H9 (cell line): Measurements from ENCODE around the gene SLC17A1. TPM values are rescaled to one million over a fixed set of nuclear protein-coding genes. Genes with fewer than 3 reads are reported as not detected.

Experiments used
- DNase-seq: peaks from one replicate; pipeline ENCODE4 v3.0.0-alpha.2; 2017
- H2AFZ ChIP-seq: one replicate; pipeline ENCODE4 v1.6.1; 2013; ENCODE audit warnings: mild to moderate bottlenecking, low read length, control low read depth, moderate library complexity
- H2AK5ac ChIP-seq: 2 replicates; pipeline ENCODE4 v1.6.1; 2013; ENCODE audit warnings: low read length, control low read depth, mixed read lengths; ENCODE audit not compliant: insufficient read length
- H2BK120ac ChIP-seq: one replicate; pipeline ENCODE4 v1.6.1; 2013; ENCODE audit warnings: low read depth, mild to moderate bottlenecking, low read length, control low read depth, inconsistent platforms; ENCODE audit not compliant: poor library complexity, severe bottlenecking
- H2BK12ac ChIP-seq: 2 replicates; pipeline ENCODE4 v1.6.1; 2013; ENCODE audit warnings: low read length, control low read depth, mixed read lengths, low read depth; ENCODE audit not compliant: insufficient read length
- H2BK15ac ChIP-seq: 2 replicates; pipeline ENCODE4 v1.6.1; 2013; ENCODE audit warnings: low read depth, low read length, control low read depth
- H2BK20ac ChIP-seq: one replicate; pipeline ENCODE4 v1.6.1; 2013; ENCODE audit warnings: low read depth, mild to moderate bottlenecking, low read length, control low read depth, inconsistent platforms; ENCODE audit not compliant: poor library complexity, severe bottlenecking
- H2BK5ac ChIP-seq: 2 replicates; pipeline ENCODE4 v1.6.1; 2013; ENCODE audit warnings: low read length, control low read depth, mixed read lengths; ENCODE audit not compliant: insufficient read length
- H3K14ac ChIP-seq: 2 replicates; pipeline ENCODE4 v1.6.1; 2013; ENCODE audit warnings: low read length, control low read depth; ENCODE audit not compliant: insufficient read depth
- H3K18ac ChIP-seq: 2 replicates; pipeline ENCODE4 v1.6.1; 2013; ENCODE audit warnings: low read depth, mild to moderate bottlenecking, mixed read lengths, low read length, control low read depth; ENCODE audit not compliant: insufficient read length
- H3K23ac ChIP-seq: 2 replicates; pipeline ENCODE4 v1.6.1; 2013; ENCODE audit warnings: low read length, control low read depth, mixed read lengths, low read depth; ENCODE audit not compliant: insufficient read length
- H3K23me2 ChIP-seq: 2 replicates; pipeline ENCODE4 v1.6.1; 2013; ENCODE audit warnings: low read depth, mild to moderate bottlenecking, mixed read lengths, low read length, control low read depth; ENCODE audit not compliant: insufficient read length, poor library complexity, severe bottlenecking
- H3K27ac ChIP-seq: 2 replicates; pipeline ENCODE4 v1.5.1; 2013; ENCODE audit warnings: low read length, control low read depth, mixed read lengths, low read depth; ENCODE audit not compliant: insufficient read length
- H3K27me3 ChIP-seq: 2 replicates; pipeline ENCODE4 v1.6.1; 2013; ENCODE audit warnings: low read length, control low read depth, inconsistent platforms; ENCODE audit not compliant: insufficient read depth
- H3K4ac ChIP-seq: 2 replicates; pipeline ENCODE4 v1.6.1; 2013; ENCODE audit warnings: low read depth, mild to moderate bottlenecking, control low read depth, inconsistent platforms, low read length, moderate library complexity
- H3K4me1 ChIP-seq: 2 replicates; pipeline ENCODE4 v1.6.1; 2013; ENCODE audit warnings: low read length, control low read depth, inconsistent platforms; ENCODE audit not compliant: insufficient read depth
- H3K4me2 ChIP-seq: 2 replicates; pipeline ENCODE4 v1.6.1; 2013; ENCODE audit warnings: low read length, control low read depth, mixed read lengths; ENCODE audit not compliant: insufficient read length, insufficient read depth
- H3K56ac ChIP-seq: 2 replicates; pipeline ENCODE4 v1.6.1; 2013; ENCODE audit warnings: low read depth, mild to moderate bottlenecking, mixed read lengths, low read length, control low read depth; ENCODE audit not compliant: insufficient read length
- H3K79me1 ChIP-seq: 2 replicates; pipeline ENCODE4 v1.6.1; 2013; ENCODE audit warnings: low read depth, mild to moderate bottlenecking, moderate library complexity, low read length, control low read depth, inconsistent platforms; ENCODE audit not compliant: insufficient read depth, poor library complexity, severe bottlenecking
- H3K79me2 ChIP-seq: 2 replicates; pipeline ENCODE4 v1.6.1; 2013; ENCODE audit warnings: low read length, control low read depth, inconsistent platforms; ENCODE audit not compliant: insufficient read depth
- H3K9ac ChIP-seq: 2 replicates; pipeline ENCODE4 v1.6.1; 2013; ENCODE audit warnings: low read length, control low read depth, mixed read lengths; ENCODE audit not compliant: insufficient read length; ENCODE audit errors: extremely low read depth
- H3K9me3 ChIP-seq: one replicate; pipeline ENCODE4 v1.6.1; 2013; ENCODE audit warnings: low read depth, low read length, inconsistent platforms; ENCODE audit not compliant: control insufficient read depth
- H3T11ph ChIP-seq: one replicate; pipeline ENCODE4 v1.6.1; 2013; ENCODE audit warnings: mild to moderate bottlenecking, low read length, control low read depth, inconsistent platforms
- H4K20me1 ChIP-seq: one replicate; pipeline ENCODE4 v1.6.1; 2013; ENCODE audit not compliant: control insufficient read depth, insufficient read length, insufficient read depth
- H4K5ac ChIP-seq: 2 replicates; pipeline ENCODE4 v1.6.1; 2013; ENCODE audit warnings: low read depth, mild to moderate bottlenecking, mixed read lengths, low read length, control low read depth; ENCODE audit not compliant: insufficient read length
- H4K8ac ChIP-seq: replicated peaks from 2 replicates; pipeline ENCODE4 v1.6.1; 2013; ENCODE audit warnings: low read length, control low read depth, mixed read lengths, low read depth; ENCODE audit not compliant: insufficient read length
- H4K91ac ChIP-seq: 2 replicates; pipeline ENCODE4 v1.6.1; 2013; ENCODE audit warnings: low read depth, mild to moderate bottlenecking, moderate library complexity, mixed read lengths, low read length, control low read depth; ENCODE audit not compliant: insufficient read length
- H3K27ac Mint-ChIP-seq, 3 experiments: 2 replicates in 2 of 3; 3 replicates in 1 of 3; pipeline ENCODE4 v1.8.0; 2020 to 2021; ENCODE audit warnings: mixed read lengths in 3 of 3, mild to moderate bottlenecking in 1 of 3, moderate library complexity in 1 of 3
- H3K27me3 Mint-ChIP-seq: 2 replicates; pipeline ENCODE4 v1.8.0; 2021; ENCODE audit warnings: low read depth, mild to moderate bottlenecking, moderate library complexity, mixed read lengths
- H3K36me3 Mint-ChIP-seq, 3 experiments: 2 replicates in 2 of 3; 3 replicates in 1 of 3; pipeline ENCODE4 v1.8.0; 2020 to 2021; ENCODE audit warnings: low read depth in 3 of 3, mixed read lengths in 3 of 3; ENCODE audit not compliant: insufficient read depth in 1 of 3
- H3K4me1 Mint-ChIP-seq, 2 experiments: 2 replicates each; pipeline ENCODE4 v1.8.0; 2020; ENCODE audit warnings: mixed read lengths in 2 of 2
- H3K4me3 Mint-ChIP-seq, 2 experiments: 2 replicates in 1 of 2; 3 replicates in 1 of 2; pipeline ENCODE4 v1.8.0; 2020 to 2021; ENCODE audit warnings: mild to moderate bottlenecking in 2 of 2, mixed read lengths in 2 of 2, moderate library complexity in 1 of 2
- H3K9me3 Mint-ChIP-seq, 2 experiments: 2 replicates in 1 of 2; 3 replicates in 1 of 2; pipeline ENCODE4 v1.8.0; 2020; ENCODE audit warnings: mild to moderate bottlenecking in 2 of 2, mixed read lengths in 2 of 2, moderate library complexity in 1 of 2
- WGBS: extraction: QIAGEN DNeasy Blood & Tissue Kit; methylation state at CpG from one replicate; pipeline ENCODE4 v1.1.7; 2013; ENCODE audit warnings: missing lambda C conversion rate, low lambda C conversion rate, mixed read lengths; ENCODE audit not compliant: insufficient read length; ENCODE audit errors: extremely low coverage; 5-methylcytosine and 5-hydroxymethylcytosine counted together
- total RNA-seq: library from RNA; stranded (reverse); gene quantifications from 2 replicates; pipeline ENCODE4 v1.2.1, GENCODE V29; 2021
- TF ChIP-seq, protein P1 (sequence below): fragments of 200-600 bp; sonication (generic); conservative IDR thresholded peaks from 3 replicates; pipeline ENCODE4 v1.8.0; 2021; ENCODE audit warnings: antibody characterized with exemption, mild to moderate bottlenecking

The SLC17A1 gene
- total RNA-seq, 1 experiment from 2014 or later, result not detected

GRCh38 chr6:25769983-25770382, 61.9 kb downstream of the SLC17A1 start:
- TF ChIP-seq, protein P1, sequence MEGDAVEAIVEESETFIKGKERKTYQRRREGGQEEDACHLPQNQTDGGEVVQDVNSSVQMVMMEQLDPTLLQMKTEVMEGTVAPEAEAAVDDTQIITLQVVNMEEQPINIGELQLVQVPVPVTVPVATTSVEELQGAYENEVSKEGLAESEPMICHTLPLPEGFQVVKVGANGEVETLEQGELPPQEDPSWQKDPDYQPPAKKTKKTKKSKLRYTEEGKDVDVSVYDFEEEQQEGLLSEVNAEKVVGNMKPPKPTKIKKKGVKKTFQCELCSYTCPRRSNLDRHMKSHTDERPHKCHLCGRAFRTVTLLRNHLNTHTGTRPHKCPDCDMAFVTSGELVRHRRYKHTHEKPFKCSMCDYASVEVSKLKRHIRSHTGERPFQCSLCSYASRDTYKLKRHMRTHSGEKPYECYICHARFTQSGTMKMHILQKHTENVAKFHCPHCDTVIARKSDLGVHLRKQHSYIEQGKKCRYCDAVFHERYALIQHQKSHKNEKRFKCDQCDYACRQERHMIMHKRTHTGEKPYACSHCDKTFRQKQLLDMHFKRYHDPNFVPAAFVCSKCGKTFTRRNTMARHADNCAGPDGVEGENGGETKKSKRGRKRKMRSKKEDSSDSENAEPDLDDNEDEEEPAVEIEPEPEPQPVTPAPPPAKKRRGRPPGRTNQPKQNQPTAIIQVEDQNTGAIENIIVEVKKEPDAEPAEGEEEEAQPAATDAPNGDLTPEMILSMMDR, result no peak
- H3K79me1 ChIP-seq, result no peaks in the 10 kb centered on the region
- WGBS, result no CpG with 5 or more reads among the region's 2 CpGs
- peaks cover 0 to 5% of the 10 kb centered on the region in 2 experiments; a peak in 2 of 4 replicates for H3K4me1 Mint-ChIP-seq
- H3K56ac ChIP-seq, result no peak overlapping the region
- no peak overlapping the region for H2BK15ac ChIP-seq
- H3K14ac ChIP-seq, result no peak overlapping the region
- H2BK5ac ChIP-seq, result no peak overlapping the region
- no peaks in the 10 kb centered on the region for H3K27me3 ChIP-seq
- H3K23me2 ChIP-seq, result no peaks in the 10 kb centered on the region
- H3K79me2 ChIP-seq, result no peaks in the 10 kb centered on the region
- H2BK120ac ChIP-seq, result no peak overlapping the region
- no peak overlapping the region for H3K18ac ChIP-seq
- H3K27ac Mint-ChIP-seq, result no peak overlapping the region
- no peak overlapping the region for H3K27ac ChIP-seq
- H4K20me1 ChIP-seq, result no peaks in the 10 kb centered on the region
- no peaks in the 10 kb centered on the region for H3K9me3 ChIP-seq
- no peaks in the 10 kb centered on the region for H3K36me3 Mint-ChIP-seq
- H4K8ac ChIP-seq, result no peak overlapping the region
- H3K23ac ChIP-seq, result no peak overlapping the region
- H2AK5ac ChIP-seq, result no peak overlapping the region
- no peaks in the 10 kb centered on the region for H3K27me3 Mint-ChIP-seq
- H4K91ac ChIP-seq, result no peak overlapping the region
- H4K5ac ChIP-seq, result no peak overlapping the region
- no peak overlapping the region for H2AFZ ChIP-seq
- no peaks in the 10 kb centered on the region for H3K4me1 ChIP-seq
- H2BK20ac ChIP-seq, result no peak overlapping the region
- H2BK12ac ChIP-seq, result no peak overlapping the region
- DNase-seq, result no peak
- H3K9ac ChIP-seq, result no peak overlapping the region
- no peak overlapping the region for H3K4ac ChIP-seq
- H3K4me3 Mint-ChIP-seq, result no peak overlapping the region
- H3K4me2 ChIP-seq, result no peak overlapping the region
- no peak overlapping the region for H3T11ph ChIP-seq
- no peaks in the 10 kb centered on the region for H3K9me3 Mint-ChIP-seq
